ENCODE measurements around the gene IGLL5.

The IGLL5 gene

DNA sequence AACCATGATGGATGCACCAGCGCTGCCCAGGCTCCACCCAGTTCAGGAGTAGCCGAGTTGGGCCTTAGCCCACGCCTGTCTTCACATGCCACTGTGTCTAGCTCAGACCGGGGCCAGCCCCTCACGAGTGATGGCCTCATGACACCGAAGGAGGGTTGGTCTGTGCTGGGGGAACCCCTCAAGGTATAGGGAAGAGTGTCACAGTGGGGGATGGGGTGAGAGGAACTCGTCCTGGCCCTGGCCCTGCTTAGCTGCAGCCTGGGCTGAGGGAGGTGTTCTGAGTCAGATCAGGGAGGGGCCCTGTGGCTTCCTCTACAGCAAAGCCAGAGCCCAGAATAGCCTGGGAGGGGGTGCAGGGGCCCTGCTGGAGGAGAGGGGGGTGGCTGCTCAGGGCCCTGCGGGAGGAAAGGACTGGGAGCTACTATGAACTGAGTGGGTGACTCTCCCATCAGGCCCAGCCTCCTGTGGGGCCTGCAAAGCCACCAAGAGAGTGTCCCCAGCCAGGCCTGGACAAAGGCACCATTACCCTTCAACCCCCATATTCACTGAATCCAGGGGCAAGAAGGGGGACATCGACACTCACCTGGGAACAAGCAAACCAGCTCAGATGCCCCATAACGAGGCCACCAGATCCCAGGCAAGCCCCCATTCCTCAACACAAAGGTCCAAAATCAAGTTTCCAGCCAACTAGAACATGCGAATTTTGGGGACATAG, 41.2 kb downstream of the IGLL5 start:
- no peak for DNase-seq

DNA sequence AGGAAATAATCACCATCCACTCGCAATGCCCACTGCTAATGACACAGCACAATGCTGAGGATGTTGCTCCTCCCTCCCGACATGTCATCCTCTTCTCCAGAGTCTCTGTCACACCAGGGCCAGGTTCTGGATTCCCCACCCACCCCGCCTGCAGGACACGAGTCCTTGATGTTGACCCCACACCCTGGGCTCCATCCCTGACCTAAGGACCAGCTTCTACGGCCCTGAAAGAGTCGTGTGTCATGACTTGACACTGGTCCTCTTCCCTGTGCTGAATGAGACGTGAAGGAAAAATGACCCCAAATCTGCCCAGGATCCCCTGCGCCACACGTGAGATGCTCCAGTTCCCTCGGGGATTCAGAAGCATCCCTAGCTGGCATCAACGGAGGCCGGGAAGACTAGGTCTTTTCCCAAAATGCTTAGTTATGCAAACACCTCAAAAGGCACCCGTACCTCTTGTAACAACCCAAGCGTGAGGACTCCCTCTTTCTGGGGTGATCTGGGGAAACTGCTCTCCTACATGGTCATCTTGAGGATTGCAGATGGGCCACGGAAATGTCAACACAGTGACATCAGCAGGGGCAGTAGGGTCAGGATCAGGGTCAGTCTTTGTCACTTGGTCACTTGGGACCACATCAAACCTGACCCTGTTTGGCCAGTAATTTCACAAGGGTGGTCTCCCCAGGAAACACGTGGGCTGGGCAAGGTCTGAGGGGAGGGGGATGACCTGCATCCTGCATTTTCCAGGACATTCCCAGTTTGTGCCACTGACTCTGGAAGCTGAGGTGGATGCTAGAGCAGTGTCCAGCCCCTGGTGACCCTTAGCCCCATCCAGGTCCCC, 42.0 kb downstream of the IGLL5 start:
- DNase-seq: no peak

DNA sequence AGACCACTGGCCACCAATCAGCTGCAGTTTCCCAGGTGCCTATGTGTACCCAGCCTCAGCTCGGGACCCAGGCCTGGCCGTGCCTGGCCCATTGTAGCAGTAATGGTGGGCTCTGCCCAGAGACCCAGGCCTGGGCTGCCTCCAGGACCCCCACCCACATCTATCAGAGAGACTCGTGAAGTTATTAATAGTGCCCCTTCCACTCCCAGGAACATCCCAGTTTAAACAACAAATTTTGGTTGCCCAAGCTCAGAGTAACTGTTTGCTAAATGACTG, 42.5 kb downstream of the IGLL5 start:
- DNase-seq: no peak

DNA sequence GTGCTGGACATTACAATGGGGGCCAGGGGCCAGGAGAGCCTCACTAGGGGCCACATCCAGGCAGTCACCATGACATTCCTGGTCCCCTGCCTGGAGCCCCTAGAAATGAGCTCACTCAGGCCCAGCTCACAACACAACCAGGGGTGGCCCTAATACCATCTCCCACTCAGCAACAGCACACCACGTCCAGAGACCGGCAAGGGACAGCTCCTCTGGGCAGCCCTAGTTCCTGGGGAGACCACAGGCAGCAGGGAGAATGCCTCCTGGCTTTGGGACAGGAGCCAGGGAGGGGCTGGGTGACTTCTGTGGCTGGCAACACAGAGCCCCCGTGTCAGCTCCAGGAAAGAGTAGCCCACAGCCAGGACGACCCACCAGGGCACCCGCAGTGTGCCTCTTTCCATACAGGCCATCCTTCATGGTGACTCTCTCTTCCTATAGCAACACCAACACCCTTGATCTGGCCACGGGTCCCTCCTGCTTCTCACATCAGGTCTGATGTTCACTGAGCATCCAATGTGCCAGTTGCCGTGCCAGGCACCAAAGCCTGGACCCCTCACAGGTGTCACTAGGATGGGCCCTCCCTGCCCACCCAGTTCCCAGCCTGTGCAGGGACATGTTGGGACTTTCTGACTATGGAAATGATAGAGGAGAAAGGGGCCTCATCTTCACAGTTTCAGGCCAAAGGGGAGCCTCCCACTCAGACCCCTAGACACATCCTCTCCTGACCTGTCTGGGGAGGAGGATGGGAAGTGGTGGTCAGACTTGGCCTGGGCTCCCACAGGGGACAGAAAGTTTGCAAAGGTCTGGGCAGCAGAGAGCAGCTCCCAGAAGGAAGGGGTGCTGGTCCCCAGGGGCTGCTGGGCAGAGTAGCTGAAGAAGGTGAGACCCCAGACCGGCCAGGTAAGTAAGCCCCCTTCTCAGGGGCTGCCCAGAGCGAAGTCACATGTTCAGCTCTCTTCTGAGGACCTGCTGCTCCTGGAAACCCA, 43.2 kb downstream of the IGLL5 start:
- DNase-seq: no peak

DNA sequence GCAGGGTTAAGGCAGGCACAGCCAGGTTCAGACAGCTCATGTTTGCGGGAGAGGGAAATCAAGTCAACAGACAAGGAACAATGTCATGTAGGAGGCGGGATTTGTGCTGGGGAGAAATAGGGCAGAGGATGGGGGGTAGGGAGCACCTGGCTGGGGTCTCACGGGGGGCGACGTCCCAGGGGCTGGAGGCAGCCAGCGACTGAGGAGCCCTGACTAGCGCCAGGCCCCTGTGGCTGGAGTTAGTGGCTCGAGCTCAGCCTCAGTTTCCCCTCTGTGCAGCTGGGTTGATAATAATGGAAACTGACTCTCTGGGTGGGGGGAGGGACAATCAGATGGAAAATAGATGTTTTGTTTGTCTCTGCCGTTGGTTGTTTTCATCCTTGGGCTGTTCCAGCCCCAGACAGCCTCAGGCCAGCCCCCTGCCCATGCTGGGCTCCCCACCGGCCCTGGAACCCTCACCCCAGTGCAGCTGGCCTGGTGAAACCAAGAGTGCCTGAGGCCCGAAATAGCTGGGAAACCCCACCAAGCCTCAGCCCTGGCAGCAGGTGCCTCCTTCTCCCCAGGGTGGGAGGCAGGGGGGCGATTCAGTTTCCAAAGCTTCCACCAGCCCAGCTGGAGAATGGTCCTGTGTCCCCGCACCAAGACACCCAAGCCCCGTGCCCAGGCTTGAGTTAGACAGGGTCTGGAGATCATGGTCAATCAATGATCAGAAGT, 44.1 kb downstream of the IGLL5 start:
- DNase-seq: no peak

DNA sequence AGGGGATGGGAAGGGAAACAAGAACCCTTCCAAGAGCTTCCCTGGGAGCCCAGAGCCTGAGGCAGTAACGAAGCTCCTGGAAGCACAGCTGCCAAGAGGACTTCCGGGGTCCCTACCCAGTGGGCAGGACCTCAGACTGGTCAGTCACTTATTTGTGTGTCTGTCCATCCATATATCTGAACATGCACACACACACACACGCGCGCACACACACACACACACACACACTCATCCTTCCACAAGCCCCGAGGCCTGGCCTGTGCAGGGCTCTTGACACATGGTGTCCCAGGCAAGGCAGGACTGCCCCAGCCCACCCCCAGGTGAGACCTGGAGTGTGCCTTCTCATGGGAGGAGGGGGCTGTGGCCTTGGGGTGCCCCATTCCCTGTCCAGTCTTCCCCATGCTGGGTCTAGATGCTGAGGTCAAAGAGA, 44.9 kb downstream of the IGLL5 start:
- no peak for DNase-seq

DNA sequence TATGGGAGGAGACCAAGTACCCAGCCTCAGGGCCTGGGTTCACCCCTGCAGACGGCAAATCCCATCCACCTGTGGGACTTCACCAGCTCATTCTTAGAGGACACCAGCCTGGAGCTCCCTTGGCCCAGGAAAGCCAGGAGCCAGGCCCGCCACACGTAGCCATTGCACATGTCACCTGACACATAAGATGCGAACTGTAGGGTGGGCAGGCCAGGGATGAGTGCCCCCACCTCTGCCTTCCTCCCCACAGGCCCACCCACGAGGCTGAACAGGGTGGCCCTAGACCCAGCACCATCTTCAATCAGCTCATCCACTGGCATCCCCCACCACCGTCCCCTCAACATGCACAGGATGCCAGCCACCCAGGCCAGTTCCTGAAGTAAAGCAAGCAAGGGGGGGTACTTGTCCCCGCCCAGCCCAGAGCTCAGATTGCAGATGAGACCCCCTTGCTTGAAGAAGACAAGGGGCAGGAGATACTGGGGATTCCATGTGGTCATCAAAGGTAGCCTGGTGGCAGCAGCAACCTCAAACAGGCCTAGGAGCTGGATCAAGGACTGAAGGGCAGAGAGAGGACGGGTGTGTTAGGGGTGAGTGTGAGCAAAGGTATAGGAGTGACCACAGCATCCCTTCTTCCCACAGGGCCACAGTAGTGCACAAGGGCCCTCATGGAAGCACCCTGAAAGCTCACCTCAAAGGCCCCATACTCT, 45.6 kb downstream of the IGLL5 start:
- no peak for DNase-seq

DNA sequence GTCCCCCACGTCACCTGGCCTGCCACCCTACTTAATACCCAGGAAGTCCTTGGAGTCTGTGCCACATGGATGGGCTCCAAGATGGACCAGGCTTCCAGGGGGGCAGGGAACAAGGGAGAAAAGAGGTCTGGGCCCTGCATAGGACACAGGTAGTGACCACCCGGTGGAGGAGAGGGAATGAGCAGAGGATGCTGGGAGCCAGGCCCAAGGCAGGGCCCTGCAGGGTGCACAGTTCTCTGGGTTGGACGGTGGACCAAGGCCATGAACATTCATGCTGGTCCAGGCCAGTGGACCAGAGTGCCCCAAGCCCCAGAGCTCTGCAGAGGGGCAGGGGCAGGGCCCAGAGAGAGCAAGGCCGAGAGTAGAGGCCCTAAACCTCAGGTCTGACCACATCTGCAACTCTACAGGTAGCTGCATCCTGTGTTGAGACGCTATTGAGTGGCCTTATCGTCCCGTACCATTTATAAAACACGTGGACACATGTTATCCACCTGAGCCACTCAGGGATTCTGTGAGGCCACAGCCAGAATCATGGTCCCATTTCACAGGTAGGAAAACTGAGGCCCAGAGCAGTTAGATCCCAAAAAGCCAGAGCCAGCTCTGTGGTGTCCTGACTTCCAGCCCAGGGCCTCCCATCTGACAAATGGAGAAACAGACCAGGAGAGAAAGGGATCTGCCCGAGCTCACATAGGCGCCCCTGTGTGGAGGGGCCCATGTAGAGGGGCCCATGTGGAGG, 46.4 kb downstream of the IGLL5 start:
- no peak for DNase-seq

DNA sequence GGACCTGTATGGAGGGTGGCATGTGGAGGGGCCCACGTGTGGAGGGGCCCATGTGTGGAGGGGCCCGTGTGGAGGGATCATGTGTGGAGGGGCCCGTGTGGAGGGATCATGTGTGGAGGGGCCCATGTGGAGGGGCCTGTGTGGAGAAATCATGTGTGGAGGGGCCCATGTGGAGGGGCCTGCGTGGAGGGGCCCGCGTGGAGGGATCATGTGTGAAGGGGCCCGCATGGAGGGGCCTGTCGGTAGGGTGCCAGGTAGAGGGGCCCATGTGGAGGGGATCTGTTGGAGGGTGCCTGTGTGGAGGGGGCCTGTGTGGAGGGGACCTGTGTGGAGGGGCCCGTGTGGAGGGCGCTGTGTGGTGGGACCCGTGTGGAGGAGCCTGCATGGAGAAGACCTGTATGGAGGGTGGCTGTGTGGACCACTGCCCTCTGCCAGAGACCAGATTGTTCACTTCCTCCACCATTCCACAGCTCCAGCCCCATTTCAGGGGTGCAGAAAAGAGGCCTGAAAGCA, 47.0 kb downstream of the IGLL5 start:
- DNase-seq: no peak

DNA sequence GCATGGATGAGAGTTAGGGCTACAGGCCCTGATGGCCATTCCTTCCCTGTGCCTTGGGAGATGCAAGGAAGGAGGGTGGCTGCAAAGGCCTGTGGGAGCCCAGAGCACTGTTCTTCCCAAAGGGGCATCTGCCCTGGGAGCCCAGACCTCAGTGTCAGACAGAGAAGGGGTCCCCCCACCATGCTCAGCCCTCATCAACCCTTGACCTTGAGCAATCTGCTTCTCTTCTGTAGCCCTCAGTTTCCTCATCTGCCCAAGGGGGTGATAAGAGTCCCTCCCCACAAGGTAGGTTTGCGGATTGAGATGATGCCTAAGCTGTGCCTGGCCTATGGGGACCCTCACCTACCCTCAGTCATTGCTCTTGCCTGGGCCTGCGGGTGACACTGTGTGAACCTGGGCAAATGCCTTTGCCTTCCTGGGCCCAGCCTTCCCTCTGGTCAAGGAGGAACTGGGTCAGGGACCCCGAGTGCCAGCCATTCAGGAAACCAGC, 47.5 kb downstream of the IGLL5 start:
- DNase-seq: no peak

DNA sequence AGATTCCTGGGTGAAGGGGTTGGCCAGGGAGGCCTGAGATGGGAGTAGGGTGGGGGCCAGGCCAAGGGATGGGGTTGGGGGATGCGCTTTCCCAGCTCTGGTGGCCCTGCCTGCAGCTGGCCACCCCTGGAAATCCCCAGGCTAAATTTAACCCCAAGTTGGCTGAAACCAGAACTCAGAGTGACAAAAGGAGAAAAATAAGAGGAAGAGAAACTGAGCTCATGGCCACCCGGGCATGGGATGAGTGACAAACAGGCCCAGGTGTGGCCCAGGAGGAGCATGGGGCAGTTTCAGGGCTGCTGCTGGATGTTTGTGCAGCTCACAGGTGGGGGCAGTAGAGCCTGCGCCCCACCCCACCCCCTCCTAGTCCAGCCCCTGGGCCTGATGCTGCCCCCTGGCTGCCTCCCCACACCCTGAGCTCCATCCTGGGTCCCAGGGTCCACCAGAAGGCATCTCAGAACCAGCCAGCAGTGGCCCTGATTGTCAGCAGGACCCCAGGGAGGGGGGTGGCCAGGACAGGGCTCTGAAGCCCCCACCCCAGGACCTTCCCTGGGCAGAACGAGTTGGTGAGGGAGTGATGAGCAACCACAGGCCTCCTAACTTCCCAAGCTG, 48.0 kb downstream of the IGLL5 start:
- DNase-seq: no peak

DNA sequence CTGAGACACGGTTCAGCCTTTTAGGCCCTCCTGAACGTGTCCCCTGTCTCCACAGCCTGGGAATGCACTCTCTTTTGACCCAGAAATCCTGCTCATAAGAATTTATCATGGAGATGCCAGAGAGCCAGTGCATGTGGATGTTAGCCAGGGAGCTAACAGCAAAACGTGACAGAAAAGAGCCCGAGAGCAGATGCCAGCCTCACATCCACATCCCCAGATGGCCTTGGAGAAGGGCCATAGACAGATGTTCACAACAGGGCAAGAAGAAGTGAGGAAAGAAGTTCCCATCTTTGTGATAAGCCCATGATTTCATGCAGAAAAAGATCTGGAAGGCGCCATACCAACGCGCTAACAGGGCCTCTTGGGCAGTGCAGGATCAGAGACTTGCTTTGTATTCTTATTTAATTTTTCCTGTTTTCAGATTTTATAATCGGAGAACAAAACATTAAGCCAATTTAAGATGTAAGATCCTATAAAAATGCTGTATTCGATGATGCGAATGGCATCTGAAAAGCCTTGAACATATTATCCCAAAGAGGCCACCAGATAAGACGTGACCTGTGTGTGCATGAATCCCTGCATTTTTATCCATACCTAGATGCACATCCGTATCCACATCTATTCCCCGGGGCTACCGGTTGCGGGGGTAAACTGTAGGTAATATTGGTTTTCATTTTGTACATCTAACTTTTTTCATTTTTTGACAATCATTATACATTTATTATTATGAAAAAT, 48.7 kb downstream of the IGLL5 start:
- no peak for DNase-seq

DNA sequence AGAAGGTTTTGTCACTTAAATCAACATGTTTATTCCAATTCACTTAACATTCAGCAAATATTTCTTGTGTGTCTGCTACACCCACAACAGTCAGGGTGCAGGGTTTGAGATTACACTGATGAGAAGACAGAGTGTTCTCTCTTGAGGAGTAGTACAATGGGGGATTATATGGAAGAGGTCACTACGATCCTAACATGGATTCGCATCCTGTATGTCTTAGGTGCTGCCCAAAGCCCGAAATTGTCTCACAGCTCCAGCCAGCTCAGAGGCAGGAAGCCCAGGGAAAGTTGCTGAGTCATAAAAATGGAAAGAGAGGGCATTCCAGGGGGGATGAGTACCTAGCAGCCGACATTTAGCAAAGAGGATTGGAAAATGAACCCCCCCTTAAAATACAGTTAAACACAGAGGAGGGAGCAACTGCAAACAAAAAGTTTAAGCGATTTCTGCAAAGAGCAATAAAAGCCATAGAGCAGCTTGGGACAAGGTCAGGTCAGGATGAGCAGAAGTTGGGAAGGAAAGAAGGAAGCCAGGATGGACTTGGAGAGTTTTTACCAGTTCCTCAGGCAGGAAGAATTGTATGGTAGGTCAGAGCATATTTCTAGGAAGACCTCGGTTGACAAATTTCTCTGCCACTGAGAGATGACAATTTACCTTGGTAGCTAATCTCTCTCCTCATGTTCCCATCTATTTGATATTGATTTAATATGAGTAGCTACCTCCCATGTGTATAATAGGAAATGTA, 49.5 kb downstream of the IGLL5 start:
- DNase-seq: no peak

DNA sequence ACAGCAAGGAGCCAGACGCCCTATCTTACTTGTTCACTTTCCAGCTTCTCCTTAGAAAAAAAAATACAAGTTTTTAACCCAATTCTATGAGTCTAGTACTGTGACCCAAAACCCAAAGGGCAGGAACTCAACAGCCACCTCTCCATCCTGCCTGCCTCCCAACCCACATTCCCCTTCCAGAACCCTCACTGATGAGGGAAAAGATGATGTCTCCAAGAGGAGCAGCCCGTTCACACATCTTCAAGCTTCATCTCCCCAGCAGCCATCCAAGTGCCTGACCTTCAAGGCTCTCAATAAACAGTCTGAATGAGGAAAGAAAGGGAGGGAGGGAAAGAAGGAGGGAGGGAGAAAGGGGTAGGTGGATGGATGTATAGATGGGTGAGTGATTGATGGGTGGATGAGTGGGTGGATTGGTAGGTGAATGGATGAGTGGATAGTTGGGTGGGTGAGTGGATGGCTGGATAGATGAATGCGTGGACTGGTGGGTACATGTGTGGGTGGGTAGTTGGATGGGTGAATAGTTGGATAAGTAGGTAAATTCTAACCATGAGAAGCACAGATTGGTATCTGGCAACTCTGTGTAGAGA, 50.4 kb downstream of the IGLL5 start:
- no peak for DNase-seq

DNA sequence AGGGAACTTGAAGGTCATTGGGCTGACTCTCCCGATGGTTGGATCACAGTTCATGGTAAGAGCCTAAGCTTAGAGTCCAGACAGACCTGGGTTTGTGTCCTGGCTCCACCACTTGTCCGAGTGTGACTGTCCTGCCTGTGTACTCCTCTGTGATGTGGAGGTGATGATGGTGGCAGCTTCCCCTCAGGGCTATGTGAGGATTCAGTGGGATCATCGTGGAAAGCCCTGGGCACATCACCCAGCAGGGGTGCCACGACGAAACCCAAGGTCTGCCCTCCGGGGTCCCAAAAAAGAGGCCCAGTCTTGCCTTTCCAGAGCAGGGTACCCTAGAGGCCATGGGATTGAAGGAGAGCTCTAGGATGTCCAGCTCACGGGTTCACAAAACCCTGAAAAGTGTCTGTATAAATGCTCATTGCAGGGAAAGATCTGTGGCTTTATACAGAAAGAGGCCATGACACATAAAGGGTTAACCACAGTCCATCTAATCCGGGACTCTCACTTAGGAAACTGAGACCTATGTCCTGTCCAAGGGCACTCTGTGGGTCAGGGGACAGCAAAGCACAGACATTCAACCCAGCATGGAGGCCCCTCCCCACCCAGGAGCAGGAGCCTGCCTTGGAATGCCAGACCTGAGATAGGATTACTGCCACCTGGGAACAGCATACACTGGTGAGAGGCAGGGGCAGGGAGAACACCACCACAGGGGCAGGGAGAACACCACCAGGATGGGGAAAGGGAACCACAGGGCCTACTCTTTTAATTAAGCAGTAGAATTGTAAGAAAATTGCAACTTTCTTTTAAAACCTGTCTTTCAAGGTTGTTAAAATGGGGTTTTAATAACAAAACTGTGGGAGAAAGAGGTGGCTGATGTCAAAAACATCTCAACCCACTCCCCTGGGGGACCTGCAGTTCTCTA, 51.3 kb downstream of the IGLL5 start:
- no peak for DNase-seq

DNA sequence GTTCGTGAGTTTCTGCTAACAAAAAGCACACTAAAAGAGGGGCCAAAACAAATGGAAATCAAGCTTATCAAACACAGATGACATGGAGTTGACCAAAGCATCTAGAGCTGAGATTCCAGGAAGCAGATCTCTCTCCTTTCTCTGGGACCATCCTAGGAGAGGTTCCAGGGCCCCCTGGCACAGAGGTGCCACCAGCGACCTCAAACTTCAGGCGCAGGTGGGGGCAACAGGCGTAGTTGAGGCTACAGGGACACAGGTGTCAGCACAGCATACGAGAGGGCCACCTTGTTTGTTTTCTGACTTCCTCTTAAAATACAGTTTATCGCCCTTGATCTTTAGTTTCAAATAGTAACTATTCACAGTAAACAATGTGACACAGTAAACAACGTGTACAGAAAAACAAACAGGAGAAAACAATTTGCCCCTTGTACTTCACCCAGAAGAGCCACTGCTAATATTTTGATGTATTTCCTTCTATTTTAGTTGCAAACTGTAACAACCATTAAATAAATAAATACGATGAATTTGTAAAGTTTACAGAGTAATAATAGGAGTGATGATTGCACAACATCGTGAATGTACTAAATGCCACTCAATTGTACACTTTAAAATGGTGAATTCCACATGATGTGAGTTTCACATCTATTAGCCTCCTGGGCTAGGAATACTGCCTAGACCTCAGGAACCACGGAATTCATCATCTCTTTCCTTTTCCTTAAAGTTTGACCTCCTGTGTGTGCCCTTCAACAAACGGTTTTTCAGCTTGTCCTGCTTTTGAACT, 52.2 kb downstream of the IGLL5 start:
- DNase-seq: no peak
